Thymus (tissue), 11 donors: ENCODE measurements around the gene TMOD3. TPM values are rescaled to one million over a fixed set of nuclear protein-coding genes. Genes with fewer than 3 reads are reported as not detected.

Experiments used
- DNase-seq, 9 donors: peaks; one replicate each; pipeline ENCODE4 v3.0.0-alpha.2; 2013; ENCODE audit warnings: low spot score in 9 of 9, low read depth in 6 of 9, missing footprints in 1 of 9
- H3K27ac ChIP-seq, 2 donors: one replicate each; pipeline ENCODE4 v1.5.1; 2013; ENCODE audit warnings: control low read depth in 1 of 2, low read depth in 1 of 2, low read length in 1 of 2, mild to moderate bottlenecking in 1 of 2, moderate library complexity in 1 of 2
- H3K27me3 ChIP-seq, 2 donors: one replicate each; pipeline ENCODE4 v1.5.1; 2013; ENCODE audit warnings: low read length in 1 of 2; ENCODE audit not compliant: control insufficient read depth in 2 of 2, insufficient read depth in 1 of 2
- H3K36me3 ChIP-seq, 2 donors: one replicate each; pipeline ENCODE4 v1.5.1; 2013; ENCODE audit warnings: low read length in 1 of 2, mild to moderate bottlenecking in 1 of 2, moderate library complexity in 1 of 2; ENCODE audit not compliant: control insufficient read depth in 2 of 2, insufficient read depth in 2 of 2
- H3K4me1 ChIP-seq, 2 donors: one replicate each; pipeline ENCODE4 v1.5.1; 2013; ENCODE audit warnings: low read length in 2 of 2; ENCODE audit not compliant: control insufficient read depth in 2 of 2, insufficient read depth in 2 of 2
- H3K4me3 ChIP-seq, 2 donors: one replicate each; pipeline ENCODE4 v1.5.1; 2013; ENCODE audit warnings: low read length in 2 of 2, control low read depth in 1 of 2, mild to moderate bottlenecking in 1 of 2
- H3K9me3 ChIP-seq, 2 donors: one replicate each; pipeline ENCODE4 v1.5.1; 2013; ENCODE audit warnings: low read length in 1 of 2, mild to moderate bottlenecking in 1 of 2; ENCODE audit not compliant: control insufficient read depth in 2 of 2, insufficient read depth in 1 of 2
- WGBS: extraction: QIAGEN DNeasy Blood & Tissue Kit; methylation state at CpG from one replicate; pipeline ENCODE4 v1.1.7; 2013; 5-methylcytosine and 5-hydroxymethylcytosine counted together
- polyA plus RNA-seq: library from polyadenylated mRNA; stranded (reverse); fragments of 200-250 nt; gene quantifications from one replicate; pipeline ENCODE4 v1.2.3, GENCODE V29; 2013
- total RNA-seq: library from RNA; stranded (reverse); fragments of 120-200 nt; gene quantifications from one replicate; pipeline ENCODE4 v1.2.4, GENCODE V29; 2013
- donor health status: healthy.

TMOD3 gene
- total and polyA plus RNA-seq, 2 donors = 15.8 to 26.3 TPM

DNA sequence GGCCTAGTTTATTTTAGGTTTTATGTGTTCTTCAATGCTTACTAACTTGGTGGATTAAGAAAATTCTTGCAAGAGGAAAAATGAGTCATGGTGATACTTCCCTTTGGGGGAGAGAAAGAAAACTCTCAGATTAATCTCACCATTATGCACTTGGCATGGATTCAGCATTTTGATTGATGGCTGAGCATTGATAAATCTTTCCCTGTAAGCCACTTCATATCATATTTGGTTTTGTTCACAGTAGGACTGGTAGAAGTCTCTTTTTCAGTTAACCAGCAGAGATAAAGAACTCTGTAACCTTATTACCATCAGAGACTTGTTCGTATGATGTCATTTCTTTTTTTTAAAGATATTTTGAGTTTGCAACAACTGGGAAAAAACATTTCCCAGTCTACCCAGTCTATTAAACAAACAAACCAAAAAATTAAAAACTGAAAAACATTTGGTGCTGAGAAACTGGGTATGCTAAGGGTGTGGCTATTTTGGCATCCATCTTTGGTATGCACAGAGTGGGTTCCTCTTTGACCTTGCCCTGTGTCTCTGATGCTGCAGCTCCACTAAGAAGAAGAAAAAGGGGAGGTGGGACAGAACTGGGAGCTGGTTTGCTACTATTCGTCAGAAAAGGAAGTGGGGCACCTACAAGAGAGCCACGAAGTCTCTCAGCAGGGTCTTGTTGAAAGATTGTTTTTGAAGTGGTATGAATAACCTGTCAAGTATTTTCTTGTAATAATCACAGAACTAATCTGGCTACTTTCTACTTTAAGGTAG is 17.2 kb downstream of the TMOD3 start:
- Histone ChIP-seq H3K27ac (peak overlapping the region in 1 of 2 donors; percentile 15), H3K36me3 (no peaks in the 10 kb centered on the region), H3K27me3 (no peaks in the 10 kb centered on the region), H3K4me1 (peaks cover 9 to 14% of the 10 kb centered on the region in 2 donors), H3K4me3 (no peak overlapping the region), H3K9me3 (no peaks in the 10 kb centered on the region)
- WGBS = 30% methylated on average over 3 of the region's 3 CpGs
- DNase-seq = peak in 2 of 9 donors; percentile 29 to 52

DNA sequence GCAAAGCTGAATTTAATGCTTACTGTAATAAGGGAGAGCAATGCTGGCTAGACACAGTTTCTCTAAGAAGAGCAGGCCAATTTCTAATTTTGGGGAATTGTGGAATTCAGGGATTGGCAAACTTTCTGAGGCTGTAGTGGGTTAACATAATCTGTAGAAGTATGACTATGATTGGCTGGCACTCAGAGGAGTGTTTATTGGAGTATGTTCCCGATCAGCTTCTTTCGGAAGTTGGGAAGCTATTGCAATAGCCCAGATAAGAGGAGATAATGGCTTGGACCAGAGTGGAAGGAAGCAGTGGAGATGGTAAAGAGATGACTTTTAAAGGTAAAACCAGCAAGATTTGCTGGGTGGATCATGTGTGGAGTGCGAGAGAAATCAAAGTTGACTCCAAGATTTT is 19.4 kb downstream of the TMOD3 start:
- Histone ChIP-seq H3K36me3 (no peaks in the 10 kb centered on the region), H3K4me1 (peaks cover 6 to 7% of the 10 kb centered on the region in 2 donors), H3K4me3 (no peak overlapping the region), H3K9me3 (no peaks in the 10 kb centered on the region), H3K27me3 (no peaks in the 10 kb centered on the region), H3K27ac (no peak overlapping the region)
- 99% methylated on average over 3 of the region's 3 CpGs for WGBS
- DNase-seq = no peak

DNA sequence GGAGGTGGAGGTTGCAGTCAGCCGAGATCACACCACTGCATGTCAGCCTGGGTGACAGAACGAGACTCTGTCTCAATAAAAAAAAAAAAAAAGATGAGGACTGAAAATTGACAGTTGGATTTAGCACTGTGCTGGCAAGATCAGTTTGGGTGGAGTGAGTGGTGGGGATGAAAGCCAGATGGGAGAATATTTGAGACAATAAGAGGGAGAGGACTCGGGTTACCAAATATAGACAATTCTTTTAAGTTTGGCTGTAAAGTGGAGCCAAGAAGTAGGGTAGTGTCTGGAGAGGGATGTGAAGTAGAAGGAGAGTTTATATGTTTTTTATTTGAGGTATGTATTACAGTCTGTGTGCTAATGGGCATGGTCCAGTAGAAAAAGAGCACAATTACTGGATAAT is 20.4 kb downstream of the TMOD3 start:
- 98% methylated on average over 3 of the region's 3 CpGs for WGBS
- H3K9me3 ChIP-seq = no peaks in the 10 kb centered on the region
- H3K36me3 ChIP-seq = no peaks in the 10 kb centered on the region
- H3K4me1 ChIP-seq = peaks cover 6 to 7% of the 10 kb centered on the region in 2 donors
- no peak for DNase-seq
- no peaks in the 10 kb centered on the region for H3K27me3 ChIP-seq
- no peak overlapping the region for H3K27ac ChIP-seq
- no peak overlapping the region for H3K4me3 ChIP-seq

DNA sequence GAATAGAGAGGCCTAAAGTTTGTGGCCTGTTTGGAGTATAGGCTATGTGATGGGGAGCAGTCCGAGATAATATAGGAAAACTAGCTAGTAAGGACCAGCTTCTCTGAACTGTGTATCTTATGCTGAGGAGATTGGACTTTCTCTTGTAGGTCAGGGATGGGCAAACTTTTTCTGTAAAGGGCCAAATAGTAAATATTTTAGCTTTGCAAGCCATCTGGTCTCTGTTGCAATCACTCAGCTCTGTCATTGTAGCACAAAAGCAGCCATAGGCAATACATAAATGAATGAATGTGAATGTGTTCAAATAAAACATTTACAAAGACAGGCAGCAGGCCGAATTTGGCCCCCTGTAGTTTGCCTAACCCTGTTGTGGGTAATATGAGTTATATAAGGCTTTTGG is 24.5 kb downstream of the TMOD3 start:
- Histone ChIP-seq H3K27ac (no peak overlapping the region), H3K27me3 (no peaks in the 10 kb centered on the region), H3K4me3 (no peak overlapping the region), H3K9me3 (no peaks in the 10 kb centered on the region), H3K36me3 (no peaks in the 10 kb centered on the region), H3K4me1 (no peaks in the 10 kb centered on the region)
- DNase-seq = no peak
- WGBS = 98% methylated on average over 2 of the region's 2 CpGs

- H3K9me3 ChIP-seq = no peaks in the 10 kb centered on the region
- no peak overlapping the region for H3K27ac ChIP-seq
- H3K36me3 ChIP-seq = no peaks in the 10 kb centered on the region
- DNase-seq = no peak
- no peak overlapping the region for H3K4me3 ChIP-seq
- H3K4me1 ChIP-seq = no peaks in the 10 kb centered on the region
- 97% methylated on average over 1 of the region's 1 CpG for WGBS
- no peaks in the 10 kb centered on the region for H3K27me3 ChIP-seq
Observed at GRCh38 chr15:51855612-51856011, 26.2 kb downstream of the TMOD3 start.

- Histone ChIP-seq H3K27me3 (no peaks in the 10 kb centered on the region), H3K4me1 (peaks cover 0 to 4% of the 10 kb centered on the region in 2 donors), H3K36me3 (no peaks in the 10 kb centered on the region), H3K4me3 (no peak overlapping the region), H3K27ac (no peak overlapping the region), H3K9me3 (no peaks in the 10 kb centered on the region)
- 96% methylated on average over 5 of the region's 5 CpGs for WGBS
- no peak for DNase-seq
Observed at GRCh38 chr15:51856714-51857380, 27.4 kb downstream of the TMOD3 start.

DNA sequence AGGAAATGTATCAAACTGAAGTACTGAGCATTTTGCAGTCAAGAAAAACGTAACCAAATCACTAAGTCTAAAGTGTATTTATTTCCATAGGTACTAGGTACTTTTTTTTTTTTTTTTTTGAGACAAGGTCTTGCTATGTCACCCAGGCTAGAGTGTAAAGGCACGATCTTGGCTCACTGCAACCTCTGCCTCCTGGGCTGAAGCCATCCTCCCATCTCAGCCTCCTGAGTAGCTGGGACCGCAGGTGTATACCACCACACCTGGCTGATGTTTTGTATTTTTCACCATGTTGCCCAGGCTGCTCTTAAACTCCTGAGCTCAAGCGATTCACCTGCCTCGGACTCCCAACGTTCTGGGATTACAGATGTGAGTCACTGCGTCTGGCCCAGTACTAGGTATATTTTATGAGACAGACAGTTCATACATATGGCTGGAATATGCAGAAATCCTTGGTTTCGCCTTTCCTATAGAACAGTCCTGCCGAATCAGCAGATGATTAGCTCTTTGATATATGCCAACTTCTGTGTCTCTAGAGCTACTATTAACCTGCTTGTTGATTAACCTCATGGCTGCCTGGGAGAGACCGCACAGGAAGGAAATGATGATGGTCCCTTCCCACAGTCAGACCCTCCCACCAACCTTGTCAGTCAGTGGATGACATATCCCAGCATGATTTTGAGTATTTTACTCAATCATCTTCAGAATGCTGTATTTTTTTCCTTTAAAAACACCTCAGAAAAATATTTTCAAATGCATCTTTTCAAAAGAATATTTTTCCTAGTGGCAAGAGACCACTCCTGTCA is 32.3 kb downstream of the TMOD3 start:
- Histone ChIP-seq H3K4me1 (peaks cover 0 to 6% of the 10 kb centered on the region in 2 donors), H3K9me3 (no peaks in the 10 kb centered on the region), H3K27me3 (no peaks in the 10 kb centered on the region), H3K4me3 (no peak overlapping the region), H3K36me3 (peaks cover 12 to 27% of the 10 kb centered on the region in 2 donors), H3K27ac (no peak overlapping the region)
- WGBS = 81% methylated on average over 10 of the region's 10 CpGs
- DNase-seq = peak in 4 of 9 donors; percentile 23 to 57 (median 28)

DNA sequence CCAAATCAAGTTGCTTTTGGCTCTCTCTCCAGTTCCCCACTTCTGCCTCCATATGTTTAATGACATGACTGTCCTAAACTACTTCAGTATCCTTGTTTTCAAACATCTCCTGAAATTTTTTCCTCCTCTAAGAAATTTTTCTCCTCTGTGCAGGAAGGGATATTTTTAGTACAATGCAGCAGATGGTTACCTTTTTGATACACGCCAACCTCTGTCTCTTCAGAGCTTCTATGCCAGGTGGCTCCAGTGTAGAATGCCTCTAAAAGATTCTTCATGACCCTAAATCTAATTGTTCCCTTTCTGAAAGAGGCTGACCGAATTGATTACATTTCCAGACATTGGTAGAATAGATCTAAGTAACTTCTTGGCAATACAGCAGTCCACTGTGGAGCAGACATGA is 33.7 kb downstream of the TMOD3 start:
- peaks cover 16 to 31% of the 10 kb centered on the region in 2 donors for H3K36me3 ChIP-seq
- no peak overlapping the region for H3K4me3 ChIP-seq
- no peaks in the 10 kb centered on the region for H3K9me3 ChIP-seq
- no peak for DNase-seq
- peaks cover 0 to 6% of the 10 kb centered on the region in 2 donors for H3K4me1 ChIP-seq
- H3K27ac ChIP-seq = no peak overlapping the region
- WGBS = 98% methylated on average over 2 of the region's 2 CpGs
- no peaks in the 10 kb centered on the region for H3K27me3 ChIP-seq
